ENCODE data around the gene TBC1D12.

- no peak for TF ChIP-seq POLR2A (IDR thresholded peaks at IDR 0.05)
- TF ChIP-seq CTCF (IDR thresholded peaks at IDR 0.05) = no peak
These were observed 10.1 kb downstream of the TBC1D12 start for GRCh38 chr10:94412449-94412848.

Data from prostate gland (tissue), 2 donors.